GM21737 (cell line): ENCODE measurements around the gene GNGT1.
"Not testable (repeated sequence)": the region's sequence is repeated elsewhere in the genome, so short reads cannot be mapped to it uniquely, and the experiment has no call there.

Source experiments
- ATAC-seq: cut with Tn5 transposase; IDR thresholded peaks from one replicate; pipeline ENCODE4 v1.9.1; 2021; ENCODE audit warnings: mild to moderate bottlenecking, moderate library complexity; ENCODE audit not compliant: unreplicated experiment

GNGT1 gene

GRCh38 chr7:93902777-93903423 lies 3.5 kb upstream of the GNGT1 start:
- no peak for ATAC-seq

- no peak for ATAC-seq
These were observed 4.0 kb downstream of the GNGT1 start for GRCh38 chr7:93910076-93910994.

GRCh38 chr7:93911242-93911641 lies 4.9 kb downstream of the GNGT1 start:
- ATAC-seq: not testable (repeated sequence)

- not testable (repeated sequence) for ATAC-seq
These were observed 5.3 kb downstream of the GNGT1 start for GRCh38 chr7:93911661-93912060.

- ATAC-seq: no peak
These were observed 6.8 kb downstream of the GNGT1 start for GRCh38 chr7:93913197-93913596.

- no peak for ATAC-seq
These were observed 8.3 kb downstream of the GNGT1 start for GRCh38 chr7:93914581-93915066.

GRCh38 chr7:93915206-93915842 lies 9.0 kb downstream of the GNGT1 start:
- not testable (repeated sequence) for ATAC-seq

- not testable (repeated sequence) for ATAC-seq
These were observed 9.5 kb downstream of the GNGT1 start for GRCh38 chr7:93915888-93916287.

- ATAC-seq: not testable (repeated sequence)
These were observed 9.9 kb downstream of the GNGT1 start for GRCh38 chr7:93916315-93916714.

GRCh38 chr7:93920496-93921182 lies 14.3 kb downstream of the GNGT1 start:
- no peak for ATAC-seq

- ATAC-seq: no peak
These were observed 14.8 kb downstream of the GNGT1 start for GRCh38 chr7:93921186-93921585.

- peak; percentile 94 for ATAC-seq
These were observed 15.5 kb downstream of the GNGT1 start, which contains the start of gene GNG11 for GRCh38 chr7:93921607-93922566. Gene GNG11, plus strand, starts transcription at chr7:93921735. Its CDS starts 403 bp downstream, at chr7:93922138.

- no peak for ATAC-seq
These were observed 16.9 kb downstream of the GNGT1 start for GRCh38 chr7:93923296-93923695.

GRCh38 chr7:93923942-93924341 lies 17.6 kb downstream of the GNGT1 start:
- ATAC-seq: no peak

GRCh38 chr7:93926800-93927199 lies 20.4 kb downstream of the GNGT1 start:
- no peak for ATAC-seq

- no peak for ATAC-seq
These were observed 21.2 kb downstream of the GNGT1 start for GRCh38 chr7:93927585-93927984.

GRCh38 chr7:93931655-93932054 lies 25.3 kb downstream of the GNGT1 start:
- no peak for ATAC-seq

GRCh38 chr7:93933156-93933555 lies 26.8 kb downstream of the GNGT1 start:
- ATAC-seq: no peak

GRCh38 chr7:93935102-93935501 lies 28.7 kb downstream of the GNGT1 start:
- ATAC-seq: no peak

GRCh38 chr7:93937818-93938217 lies 31.5 kb downstream of the GNGT1 start:
- no peak for ATAC-seq
